Neural progenitor cell (in vitro differentiated cells): ENCODE results near the gene NHSL1. TPM values are rescaled to one million over a fixed set of nuclear protein-coding genes. Genes with fewer than 3 reads are reported as not detected.
"Not testable (repeated sequence)": the region's sequence is repeated elsewhere in the genome, so short reads cannot be mapped to it uniquely, and the experiment has no call there.

Source experiments
- DNase-seq: peaks from one replicate; pipeline ENCODE4 v3.0.0-alpha.2; 2016; ENCODE audit warnings: low spot score
- H2AFZ ChIP-seq: fragments of 200-600 bp; sonication (generic); replicated peaks from 2 replicates; pipeline ENCODE4 v1.6.1; 2016; ENCODE audit warnings: antibody characterized with exemption
- H3F3A ChIP-seq: fragments of 200-600 bp; sonication (generic); 2 replicates; pipeline ENCODE4 v1.6.1; 2016; ENCODE audit warnings: antibody characterized with exemption, low read depth
- H3K27ac ChIP-seq: fragments of 200-600 bp; sonication (generic); 2 replicates; pipeline ENCODE4 v1.5.1; 2016; ENCODE audit warnings: mild to moderate bottlenecking
- H3K27me3 ChIP-seq: fragments of 200-600 bp; sonication (generic); 2 replicates; pipeline ENCODE4 v1.6.1; 2016; ENCODE audit warnings: mild to moderate bottlenecking, moderate library complexity
- H3K36me3 ChIP-seq: fragments of 200-600 bp; sonication (generic); 2 replicates; pipeline ENCODE4 v1.5.1; 2016
- H3K4me1 ChIP-seq: fragments of 200-600 bp; sonication (generic); 2 replicates; pipeline ENCODE4 v1.6.1; 2016; ENCODE audit warnings: mixed run types
- H3K4me2 ChIP-seq: fragments of 200-600 bp; sonication (generic); 2 replicates; pipeline ENCODE4 v1.6.1; 2016
- H3K4me3 ChIP-seq: fragments of 200-600 bp; sonication (generic); 2 replicates; pipeline ENCODE4 v1.5.1; 2016
- H3K79me2 ChIP-seq: fragments of 200-600 bp; sonication (generic); 2 replicates; pipeline ENCODE4 v1.6.1; 2016; ENCODE audit warnings: low read depth
- H3K9ac ChIP-seq: fragments of 200-600 bp; sonication (generic); 2 replicates; pipeline ENCODE4 v1.6.1; 2016
- H3K9me3 ChIP-seq: fragments of 200-600 bp; sonication (generic); 2 replicates; pipeline ENCODE4 v1.5.1; 2016; ENCODE audit warnings: low read depth
- H4K20me1 ChIP-seq: fragments of 200-600 bp; sonication (generic); 2 replicates; pipeline ENCODE4 v1.6.1; 2016; ENCODE audit warnings: low read depth
- H3K27ac Mint-ChIP-seq: 3 replicates; pipeline ENCODE4 v1.8.0; 2021; ENCODE audit warnings: mixed read lengths
- H3K27me3 Mint-ChIP-seq: 2 replicates; pipeline ENCODE4 v1.8.0; 2022; ENCODE audit warnings: low read depth, mild to moderate bottlenecking, inconsistent platforms, moderate library complexity, mixed read lengths; ENCODE audit not compliant: insufficient read depth
- H3K36me3 Mint-ChIP-seq: 3 replicates; pipeline ENCODE4 v1.8.0; 2021; ENCODE audit warnings: mixed read lengths
- H3K4me1 Mint-ChIP-seq: 3 replicates; pipeline ENCODE4 v1.8.0; 2021; ENCODE audit warnings: mixed read lengths
- H3K4me3 Mint-ChIP-seq: 3 replicates; pipeline ENCODE4 v1.8.0; 2021; ENCODE audit warnings: mild to moderate bottlenecking, moderate library complexity, mixed read lengths
- H3K9me3 Mint-ChIP-seq: 3 replicates; pipeline ENCODE4 v1.8.0; 2020; ENCODE audit warnings: mixed read lengths
- CTCF ChIP-seq: fragments of 200-600 bp; sonication (generic); IDR thresholded peaks from 2 replicates; pipeline ENCODE4 v1.5.1; 2017; ENCODE audit warnings: antibody characterized with exemption, mild to moderate bottlenecking
- EZH2 ChIP-seq: fragments of 200-600 bp; sonication (generic); IDR thresholded peaks from 2 replicates; pipeline ENCODE4 v1.6.1; 2017; ENCODE audit warnings: antibody characterized with exemption, mild to moderate bottlenecking, moderate library complexity
- EZH2phosphoT487 ChIP-seq: fragments of 200-600 bp; sonication (generic); IDR thresholded peaks from 2 replicates; pipeline ENCODE4 v1.6.1; 2017; ENCODE audit warnings: antibody characterized with exemption
- total RNA-seq: library from RNA; depleted of rRNA; stranded (reverse); fragments of >200 nt; gene quantifications from 2 replicates; pipeline ENCODE4 v1.2.3, GENCODE V29; 2015; ENCODE audit warnings: low replicate concordance

Gene NHSL1
- total RNA-seq, 1 donor from 2014 or later, result 12.1 TPM

DNA sequence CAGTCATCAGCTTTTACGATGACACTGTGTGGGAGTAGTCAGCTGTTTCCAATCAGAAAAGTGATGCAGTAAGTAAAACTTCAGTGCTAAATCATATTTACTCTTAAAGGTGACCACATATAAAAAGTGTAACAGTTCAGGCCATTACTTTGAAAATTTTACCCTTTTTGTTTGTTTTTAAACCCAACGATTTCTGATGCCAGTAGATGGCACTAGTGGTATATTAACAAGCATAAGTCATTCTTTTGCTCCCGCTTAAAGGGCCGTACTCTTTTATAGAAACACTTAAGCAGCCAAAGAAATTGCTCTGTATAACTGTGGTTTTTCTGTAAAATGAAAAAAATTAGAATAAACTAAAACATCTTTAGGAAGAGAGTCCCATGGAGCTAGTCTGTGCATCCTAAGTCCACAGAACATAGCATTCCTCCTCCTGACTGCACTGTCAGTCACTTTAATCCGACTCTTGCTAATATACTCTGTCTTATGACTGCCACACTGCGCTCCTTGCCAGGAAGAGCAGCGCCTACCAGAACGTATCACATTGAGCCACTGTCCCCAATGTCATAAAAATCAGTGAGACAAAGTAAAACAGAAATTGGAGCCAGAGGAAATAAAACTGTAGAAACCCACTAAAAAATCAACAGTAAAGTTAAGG is 70.2 kb downstream of the NHSL1 start:
- H3K4me3 Mint-ChIP-seq, result no peak overlapping the region
- no peak overlapping the region for H3K27ac ChIP-seq
- no peaks in the 10 kb centered on the region for H3K36me3 ChIP-seq

DNA sequence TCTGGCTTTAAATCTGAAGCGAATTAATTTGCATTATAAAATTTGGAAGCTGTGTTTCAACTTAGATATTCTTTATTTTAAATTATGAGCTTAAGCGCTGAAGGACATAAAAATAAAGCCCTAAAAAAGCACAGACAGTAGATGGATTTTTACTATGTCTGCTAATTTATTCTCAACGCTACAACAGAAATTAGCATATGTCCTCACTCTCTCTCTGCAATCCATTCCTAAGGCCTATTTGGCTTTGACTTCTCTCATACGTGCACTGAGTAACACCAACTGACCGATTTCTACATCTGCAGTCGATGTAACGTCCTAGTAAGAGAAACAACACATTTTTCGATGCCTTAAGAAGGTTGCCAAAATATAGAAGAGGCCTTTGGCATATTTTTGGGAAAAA is 71.6 kb downstream of the NHSL1 start:
- Mint-ChIP-seq H3K4me1 (peaks cover 10% of the 10 kb centered on the region), H3K9me3 (no peaks in the 10 kb centered on the region), H3K4me3 (no peak overlapping the region), H3K27me3 (peaks cover 2% of the 10 kb centered on the region), H3K36me3 (peaks cover 24% of the 10 kb centered on the region), H3K27ac (no peak overlapping the region)
- Histone ChIP-seq H4K20me1 (no peaks in the 10 kb centered on the region), H3K79me2 (no peaks in the 10 kb centered on the region), H3K4me3 (no peak overlapping the region), H3K4me1 (no peaks in the 10 kb centered on the region), H3K36me3 (no peaks in the 10 kb centered on the region), H3K27ac (no peak overlapping the region), H3F3A (no peaks in the 10 kb centered on the region), H3K4me2 (no peak overlapping the region), H2AFZ (no peak overlapping the region), H3K9ac (no peak overlapping the region), H3K27me3 (no peaks in the 10 kb centered on the region), H3K9me3 (no peaks in the 10 kb centered on the region)
- TF ChIP-seq CTCF, result no peak
- TF ChIP-seq EZH2phosphoT487, result no peak
- TF ChIP-seq EZH2, result no peak
- no peak for DNase-seq

More for the DNA sequence above, 70.2 kb downstream of the NHSL1 start:
- Histone ChIP-seq H3K4me2 (no peak overlapping the region), H2AFZ (no peak overlapping the region), H3K4me1 (no peaks in the 10 kb centered on the region), H3K79me2 (no peaks in the 10 kb centered on the region), H3F3A (no peaks in the 10 kb centered on the region), H3K9me3 (no peaks in the 10 kb centered on the region), H3K9ac (no peak overlapping the region), H4K20me1 (no peaks in the 10 kb centered on the region), H3K4me3 (no peak overlapping the region), H3K27me3 (no peaks in the 10 kb centered on the region)
- TF ChIP-seq CTCF (peak; percentile 76), EZH2 (no peak), EZH2phosphoT487 (no peak)
- H3K27ac Mint-ChIP-seq, result peak overlapping the region; percentile 74
- H3K9me3 Mint-ChIP-seq, result no peaks in the 10 kb centered on the region
- DNase-seq, result peak; percentile 64
- H3K36me3 Mint-ChIP-seq, result peaks cover 27% of the 10 kb centered on the region
- H3K4me1 Mint-ChIP-seq, result peaks cover 10% of the 10 kb centered on the region
- H3K27me3 Mint-ChIP-seq, result no peaks in the 10 kb centered on the region

DNA sequence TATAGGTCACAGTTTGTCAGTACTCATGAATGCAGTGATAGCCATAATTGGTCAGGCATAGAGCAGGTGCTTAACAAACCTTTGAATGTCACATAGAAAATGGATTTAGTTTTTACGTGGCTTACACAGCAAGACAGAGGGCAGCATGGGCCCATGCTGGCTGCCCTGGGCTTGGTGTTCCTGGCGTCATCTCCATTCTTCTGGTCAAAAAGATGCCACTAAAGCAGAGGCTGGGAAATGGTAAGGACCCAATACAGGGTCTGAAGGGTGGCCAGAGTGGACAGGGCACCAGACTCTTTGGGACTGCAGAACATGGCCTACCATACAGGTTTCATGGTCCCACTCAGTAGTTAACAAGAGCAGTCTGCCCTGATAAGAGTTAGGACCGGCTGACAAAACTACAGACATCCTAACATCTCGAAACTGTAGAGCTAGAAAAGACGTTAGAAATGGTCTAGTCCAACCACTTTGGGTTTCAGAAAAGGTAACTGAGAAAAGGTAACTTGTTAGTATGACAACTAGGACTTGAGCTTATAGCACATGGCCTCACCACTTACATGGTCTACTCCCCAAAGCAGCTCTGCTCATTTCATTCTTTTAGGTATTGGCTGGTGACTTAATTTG is 72.7 kb downstream of the NHSL1 start:
- Histone ChIP-seq H3K4me2 (no peak overlapping the region), H3K9ac (no peak overlapping the region), H3K27ac (no peak overlapping the region), H2AFZ (no peak overlapping the region), H3F3A (no peaks in the 10 kb centered on the region), H3K4me3 (no peak overlapping the region), H3K36me3 (no peaks in the 10 kb centered on the region), H3K4me1 (no peaks in the 10 kb centered on the region), H3K9me3 (no peaks in the 10 kb centered on the region), H3K79me2 (no peaks in the 10 kb centered on the region), H3K27me3 (no peaks in the 10 kb centered on the region), H4K20me1 (no peaks in the 10 kb centered on the region)
- Mint-ChIP-seq H3K4me1 (peaks cover 10% of the 10 kb centered on the region), H3K27me3 (peaks cover 2% of the 10 kb centered on the region), H3K27ac (no peak overlapping the region), H3K36me3 (peaks cover 26% of the 10 kb centered on the region), H3K9me3 (no peaks in the 10 kb centered on the region), H3K4me3 (no peak overlapping the region)
- no peak for TF ChIP-seq EZH2phosphoT487
- TF ChIP-seq CTCF, result no peak
- no peak for TF ChIP-seq EZH2
- no peak for DNase-seq

GRCh38 chr6:138425256-138425655 is 74.0 kb downstream of the NHSL1 start:
- H3K27me3 ChIP-seq, DNase-seq, H3K4me3 ChIP-seq, H2AFZ ChIP-seq, H4K20me1 ChIP-seq, H3K4me1 ChIP-seq, H3K79me2 ChIP-seq, H3K9ac ChIP-seq, H3K27ac ChIP-seq, H3K4me1 Mint-ChIP-seq, H3K9me3 ChIP-seq, H3F3A ChIP-seq, H3K27ac Mint-ChIP-seq, H3K27me3 Mint-ChIP-seq, H3K4me3 Mint-ChIP-seq, H3K9me3 Mint-ChIP-seq, H3K4me2 ChIP-seq, H3K36me3 ChIP-seq: not testable (repeated sequence)
- H3K36me3 Mint-ChIP-seq, result peaks cover 36% of the 10 kb centered on the region
